ENCODE measurements around the gene RAB7B. TPM values are rescaled to one million over a fixed set of nuclear protein-coding genes. Genes with fewer than 3 reads are reported as not detected.

The RAB7B gene
- total RNA-seq, 1 experiment from 2014 or later, result 3.6 TPM

DNA sequence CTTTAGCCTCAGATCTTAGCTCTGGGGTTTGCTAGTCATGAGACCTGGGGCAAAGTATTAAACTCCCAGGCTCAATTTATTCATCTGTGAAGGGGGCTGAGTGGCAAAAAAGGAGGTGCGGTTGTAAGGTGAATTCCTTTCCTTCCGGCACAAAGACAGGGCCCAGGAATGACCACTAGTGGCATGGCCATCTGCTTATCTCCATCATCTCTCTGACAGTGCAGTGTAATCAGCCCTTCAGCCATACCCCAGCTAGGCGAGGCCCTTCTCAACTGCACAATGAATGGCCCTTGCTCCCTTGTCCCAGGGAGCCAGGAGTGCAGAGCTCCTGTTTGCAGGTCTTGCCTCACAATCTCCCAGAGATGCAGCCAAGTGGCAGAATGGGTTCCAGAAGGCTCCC lies 54.3 kb downstream of the RAB7B start:
- DNase-seq (ENCODE audit: unreplicated experiment), result no peak
- no peak overlapping the region for H3K27ac Mint-ChIP-seq (ENCODE audit: low read depth, unreplicated experiment)
- BruUV-seq (replicated peaks), result no TSS peak
- no peak overlapping the region for H3K4me3 Mint-ChIP-seq (ENCODE audit: unreplicated experiment)
- no peaks in the 10 kb centered on the region for H3K36me3 Mint-ChIP-seq (ENCODE audit: insufficient read depth, unreplicated experiment)
- POLR2A ChIA-PET, result interaction anchor here (0.7 to 5.9 kb wide), 6 partner anchors 13 to 34 kb away, joined by 3 to 88 read pairs (median 26); no protein-coding TSS in a partner anchor
- TF ChIP-seq, protein P1, sequence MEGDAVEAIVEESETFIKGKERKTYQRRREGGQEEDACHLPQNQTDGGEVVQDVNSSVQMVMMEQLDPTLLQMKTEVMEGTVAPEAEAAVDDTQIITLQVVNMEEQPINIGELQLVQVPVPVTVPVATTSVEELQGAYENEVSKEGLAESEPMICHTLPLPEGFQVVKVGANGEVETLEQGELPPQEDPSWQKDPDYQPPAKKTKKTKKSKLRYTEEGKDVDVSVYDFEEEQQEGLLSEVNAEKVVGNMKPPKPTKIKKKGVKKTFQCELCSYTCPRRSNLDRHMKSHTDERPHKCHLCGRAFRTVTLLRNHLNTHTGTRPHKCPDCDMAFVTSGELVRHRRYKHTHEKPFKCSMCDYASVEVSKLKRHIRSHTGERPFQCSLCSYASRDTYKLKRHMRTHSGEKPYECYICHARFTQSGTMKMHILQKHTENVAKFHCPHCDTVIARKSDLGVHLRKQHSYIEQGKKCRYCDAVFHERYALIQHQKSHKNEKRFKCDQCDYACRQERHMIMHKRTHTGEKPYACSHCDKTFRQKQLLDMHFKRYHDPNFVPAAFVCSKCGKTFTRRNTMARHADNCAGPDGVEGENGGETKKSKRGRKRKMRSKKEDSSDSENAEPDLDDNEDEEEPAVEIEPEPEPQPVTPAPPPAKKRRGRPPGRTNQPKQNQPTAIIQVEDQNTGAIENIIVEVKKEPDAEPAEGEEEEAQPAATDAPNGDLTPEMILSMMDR (IDR thresholded peaks at IDR 0.05; ENCODE audit: unreplicated experiment), result no peak
- no peaks in the 10 kb centered on the region for H3K9me3 Mint-ChIP-seq (ENCODE audit: unreplicated experiment)
- intact Hi-C loops (cut with micrococcal nuclease), result no loop called here
- peaks cover 68% of the 10 kb centered on the region for H3K27me3 Mint-ChIP-seq (ENCODE audit: insufficient read depth, unreplicated experiment)
- CTCF ChIA-PET, result interaction anchor here (0.6 to 13.7 kb wide), 13 partner anchors 9 to 461 kb away, joined by 3 to 198 read pairs (median 6); no protein-coding TSS in a partner anchor
- H3K4me1 Mint-ChIP-seq (ENCODE audit: insufficient read depth, unreplicated experiment), result peaks cover 67% of the 10 kb centered on the region

DNA sequence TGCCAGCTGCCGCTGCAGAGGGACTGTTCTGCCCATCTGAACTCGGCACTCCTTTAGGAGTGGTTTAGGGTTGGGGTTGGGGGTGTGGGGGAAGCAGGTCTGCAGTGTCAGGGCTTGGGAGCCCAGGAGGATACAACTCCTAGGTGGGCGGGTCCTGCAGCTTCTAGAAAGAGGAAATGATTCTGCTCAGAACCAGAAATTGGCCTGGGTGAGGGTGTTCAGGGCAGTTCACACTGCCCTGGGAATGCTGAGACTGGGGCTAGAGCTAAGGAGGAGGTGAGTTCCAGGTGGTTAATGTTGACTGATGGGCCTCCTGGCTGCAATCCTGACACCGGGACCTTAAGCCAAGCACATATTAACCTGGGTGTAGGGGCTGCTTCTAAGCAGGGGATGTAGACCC lies 55.2 kb downstream of the RAB7B start:
- ChIA-PET POLR2A (interaction anchor here (2.2 to 5.9 kb wide), 5 partner anchors 9 to 29 kb away, joined by 11 to 88 read pairs (median 38); no protein-coding TSS in a partner anchor), CTCF (interaction anchor here (0.7 to 13.7 kb wide), 14 partner anchors 10 to 460 kb away, joined by 3 to 198 read pairs (median 5); no protein-coding TSS in a partner anchor)
- DNase-seq (ENCODE audit: unreplicated experiment), result no peak
- TF ChIP-seq, protein P1 (IDR thresholded peaks at IDR 0.05; ENCODE audit: unreplicated experiment), result no peak
- no peak overlapping the region for H3K4me3 Mint-ChIP-seq (ENCODE audit: unreplicated experiment)
- no peaks in the 10 kb centered on the region for H3K9me3 Mint-ChIP-seq (ENCODE audit: unreplicated experiment)
- H3K27ac Mint-ChIP-seq (ENCODE audit: low read depth, unreplicated experiment), result no peak overlapping the region
- intact Hi-C loops (cut with micrococcal nuclease), result no loop called here
- no peaks in the 10 kb centered on the region for H3K36me3 Mint-ChIP-seq (ENCODE audit: insufficient read depth, unreplicated experiment)
- H3K4me1 Mint-ChIP-seq (ENCODE audit: insufficient read depth, unreplicated experiment), result peaks cover 67% of the 10 kb centered on the region
- no TSS peak for BruUV-seq (replicated peaks)
- peaks cover 68% of the 10 kb centered on the region for H3K27me3 Mint-ChIP-seq (ENCODE audit: insufficient read depth, unreplicated experiment)

DNA sequence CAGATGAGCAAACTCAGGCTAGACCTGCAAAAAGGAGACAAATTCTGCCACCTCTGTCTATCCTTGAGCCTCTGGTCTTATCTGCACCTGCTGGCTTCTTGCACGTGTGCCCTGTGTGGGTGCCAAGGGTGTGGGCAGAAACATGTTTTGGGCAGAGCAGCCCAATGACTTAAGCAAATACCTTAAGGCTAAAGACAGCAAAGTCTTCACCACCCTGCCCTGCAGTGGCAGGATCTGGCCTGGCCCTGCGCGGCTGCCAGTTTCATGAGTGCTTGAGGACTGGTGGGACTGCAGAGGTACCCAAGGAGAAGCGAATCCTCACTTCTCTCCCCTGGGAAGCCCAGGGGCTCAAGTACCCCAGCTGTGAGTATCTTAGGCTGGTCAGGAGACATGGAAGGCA lies 56.2 kb downstream of the RAB7B start:
- TF ChIP-seq, protein P1 (IDR thresholded peaks at IDR 0.05; ENCODE audit: unreplicated experiment), result no peak
- Mint-ChIP-seq H3K4me1 (ENCODE audit: insufficient read depth, unreplicated experiment) (peaks cover 65% of the 10 kb centered on the region), H3K4me3 (ENCODE audit: unreplicated experiment) (peak overlapping the region; percentile 50), H3K9me3 (ENCODE audit: unreplicated experiment) (no peaks in the 10 kb centered on the region), H3K27me3 (ENCODE audit: insufficient read depth, unreplicated experiment) (peaks cover 70% of the 10 kb centered on the region), H3K36me3 (ENCODE audit: insufficient read depth, unreplicated experiment) (no peaks in the 10 kb centered on the region), H3K27ac (ENCODE audit: low read depth, unreplicated experiment) (peak overlapping the region; percentile 20)
- peak; percentile 95 for DNase-seq (ENCODE audit: unreplicated experiment)
- ChIA-PET CTCF (interaction anchor here (0.6 to 13.7 kb wide), 15 partner anchors 13 to 422 kb away, joined by 3 to 198 read pairs (median 4); no protein-coding TSS in a partner anchor), POLR2A (interaction anchor here (0.6 to 5.9 kb wide), 9 partner anchors 10 to 30 kb away, joined by 3 to 70 read pairs (median 5); no protein-coding TSS in a partner anchor)
- intact Hi-C loops (cut with micrococcal nuclease), result loop anchor here (2.0 kb wide), 1 partner anchor 16 kb away; no protein-coding TSS in a partner anchor
- no TSS peak for BruUV-seq (replicated peaks)

GRCh38 chr1:205945069-205945468 lies 58.1 kb downstream of the RAB7B start:
- Mint-ChIP-seq H3K36me3 (ENCODE audit: insufficient read depth, unreplicated experiment) (no peaks in the 10 kb centered on the region), H3K4me3 (ENCODE audit: unreplicated experiment) (no peak overlapping the region), H3K9me3 (ENCODE audit: unreplicated experiment) (no peaks in the 10 kb centered on the region), H3K4me1 (ENCODE audit: insufficient read depth, unreplicated experiment) (peaks cover 46% of the 10 kb centered on the region), H3K27me3 (ENCODE audit: insufficient read depth, unreplicated experiment) (peaks cover 90% of the 10 kb centered on the region), H3K27ac (ENCODE audit: low read depth, unreplicated experiment) (no peak overlapping the region)
- intact Hi-C loops (cut with micrococcal nuclease), result no loop called here
- no TSS peak for BruUV-seq (replicated peaks)
- DNase-seq (ENCODE audit: unreplicated experiment), result no peak
- ChIA-PET CTCF (interaction anchor here (0.6 to 13.7 kb wide), 7 partner anchors 9 to 153 kb away, joined by 3 to 198 read pairs (median 4); no protein-coding TSS in a partner anchor), POLR2A (interaction anchor here (0.6 to 1.3 kb wide), 4 partner anchors 14 to 27 kb away, joined by 3 to 7 read pairs (median 5); no protein-coding TSS in a partner anchor)
- TF ChIP-seq, protein P1 (IDR thresholded peaks at IDR 0.05; ENCODE audit: unreplicated experiment), result no peak
